ENCODE results near the gene TMEM69. TPM values are rescaled to one million over a fixed set of nuclear protein-coding genes. Genes with fewer than 3 reads are reported as not detected.

Gene TMEM69
- total and polyA plus RNA-seq, 2 of the 8 experiments (the other 6 are each of a cell fraction or from before 2014, with no cell fraction given) = 39.0 to 123 TPM

DNA sequence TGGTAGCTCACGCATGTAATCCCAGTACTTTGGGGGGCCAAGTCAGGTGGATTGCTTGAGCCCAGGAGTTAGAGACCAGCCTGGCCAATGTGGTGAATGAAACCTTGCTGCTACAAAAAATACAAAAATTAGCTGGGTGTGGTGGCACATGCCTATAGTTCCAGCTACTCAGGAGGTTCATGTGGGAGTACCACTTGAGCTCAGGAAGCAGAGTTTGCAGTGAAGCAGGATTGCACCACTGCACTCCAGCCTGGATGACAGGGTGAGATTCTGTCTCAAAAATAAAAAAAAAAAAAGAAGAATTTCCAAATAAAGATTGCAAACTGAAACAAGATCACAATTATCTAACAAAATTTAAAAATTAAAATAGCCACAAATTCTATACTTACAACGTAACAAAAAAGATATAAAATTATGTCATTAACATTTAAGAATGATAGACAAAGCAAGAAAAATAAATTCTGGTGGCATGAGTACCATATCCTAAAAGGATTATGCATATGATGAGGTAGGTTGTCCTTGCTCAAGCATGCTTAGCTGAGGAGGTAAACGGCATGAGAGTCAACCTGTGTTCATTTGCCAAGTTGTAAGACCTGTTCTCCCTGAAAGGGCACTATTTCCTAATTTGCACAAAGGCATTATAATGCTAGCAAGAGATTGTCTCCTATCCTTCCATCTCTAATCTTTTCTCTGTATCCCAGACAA lies 42.2 kb downstream of the TMEM69 start:
- Histone ChIP-seq H3K4me2 (ENCODE audit: insufficient read depth in 1 of 2, low read depth in 2 of 2, low read length in 2 of 2) (peak overlapping the region in 1 of 2 experiments; percentile 15; a peak in 1 of 4 replicates), H2BK12ac (ENCODE audit: low read depth, low read length) (no peak overlapping the region), H3K4ac (replicated peaks; ENCODE audit: insufficient read length, low read depth, low read length) (no peak overlapping the region), H2BK120ac (replicated peaks; ENCODE audit: low read depth, low read length) (no peak overlapping the region), H3K79me2 (ENCODE audit: control insufficient read depth in 1 of 2, insufficient read depth in 2 of 2, low read length in 2 of 2) (no peaks in the 10 kb centered on the region), H2AFZ (ENCODE audit: low read length) (no peak overlapping the region), H3K27me3 (replicated peaks in 1 of 4; ENCODE audit: control insufficient read depth in 3 of 4, extremely low read depth in 1 of 4, insufficient read depth in 3 of 4, low read length in 3 of 4) (no peaks in the 10 kb centered on the region), H3K9me3 (ENCODE audit: insufficient read depth in 2 of 2, low read depth in 1 of 2, low read length in 1 of 2) (no peaks in the 10 kb centered on the region), H3K36me3 (ENCODE audit: control insufficient read depth in 2 of 4, insufficient read depth in 4 of 4, low read length in 3 of 4) (no peaks in the 10 kb centered on the region), H2AK5ac (ENCODE audit: low read depth, low read length) (no peak overlapping the region), H3K56ac (replicated peaks; ENCODE audit: insufficient read length, low read depth, low read length) (no peak overlapping the region), H4K20me1 (replicated peaks in 1 of 2; ENCODE audit: control insufficient read depth in 1 of 2, insufficient read depth in 2 of 2, low read length in 2 of 2) (no peaks in the 10 kb centered on the region), H2BK15ac (ENCODE audit: low read length) (no peak overlapping the region), H3K27ac (ENCODE audit: low read depth, low read length) (no peak overlapping the region), H4K91ac (replicated peaks; ENCODE audit: insufficient read length, low read length) (no peak overlapping the region), H3K79me1 (ENCODE audit: low read depth, low read length) (no peaks in the 10 kb centered on the region), H4K5ac (ENCODE audit: insufficient read length, low read depth, low read length) (no peak overlapping the region), H3K23me2 (ENCODE audit: low read depth, low read length) (no peaks in the 10 kb centered on the region; the same call in 1 of the 2 replicates), H3K18ac (ENCODE audit: extremely low read depth, low read length) (no peak overlapping the region), H2BK5ac (ENCODE audit: low read depth, low read length) (no peak overlapping the region), H4K8ac (ENCODE audit: extremely low read depth, insufficient read depth, low read length) (no peak overlapping the region), H2BK20ac (ENCODE audit: low read length) (no peak overlapping the region), H3K14ac (ENCODE audit: insufficient read length) (no peak overlapping the region), H3K4me3 (ENCODE audit: extremely low read depth in 1 of 4, insufficient read depth in 2 of 4, low read depth in 3 of 4, low read length in 4 of 4) (no peak overlapping the region), H3K4me1 (replicated peaks in 1 of 4; ENCODE audit: control insufficient read depth in 3 of 4, insufficient read depth in 4 of 4, low read length in 3 of 4) (peaks cover 0 to 4% (median 3%) of the 10 kb centered on the region in 4 experiments; a peak in 3 of 7 replicates), H3K23ac (ENCODE audit: insufficient read length) (no peak overlapping the region), H3K9ac (replicated peaks in 1 of 4; ENCODE audit: extremely low read depth in 1 of 4, low read depth in 3 of 4, low read length in 3 of 4) (no peak overlapping the region)
- FAIRE-seq (no peak), DNase-seq (ENCODE audit: low read depth in 1 of 2, low spot score in 2 of 2) (no peak)
- CTCF ChIA-PET (ENCODE audit: partially characterized antibody) = no interaction called here
- 78 to 100% methylated on average over 1 to 3 of the region's 3 CpGs for WGBS, 2 experiments (ENCODE audit: extremely low coverage in 1 of 2, insufficient coverage in 1 of 2, insufficient read length in 1 of 2, insufficient replicate concordance in 2 of 2, low coverage in 1 of 2, low lambda C conversion rate in 2 of 2, missing lambda C conversion rate in 1 of 2)
- POLR2A ChIA-PET (ENCODE audit: partially characterized antibody) = interaction anchor here (1.2 kb wide), 1 partner anchor 43 kb away, joined by 3 read pairs; no protein-coding TSS in a partner anchor
- TF ChIP-seq E2F6 (IDR thresholded peaks at IDR 0.05) (no peak), HDAC6 (IDR thresholded peaks at IDR 0.05; ENCODE audit: low read depth, low read length) (no peak), NANOG (IDR thresholded peaks at IDR 0.05; ENCODE audit: insufficient read depth, low read depth, low read length, poor library complexity, severe bottlenecking) (no peak), ZNF274 (IDR thresholded peaks at IDR 0.05; ENCODE audit: borderline replicate concordance, extremely low read depth, low read length) (no peak), SUZ12 (IDR thresholded peaks at IDR 0.05; ENCODE audit: low read length) (no peak), HDAC2 (IDR thresholded peaks at IDR 0.05; ENCODE audit: borderline replicate concordance in 1 of 2, low read depth in 2 of 2, low read length in 2 of 2) (no peak), POU5F1 (IDR thresholded peaks at IDR 0.05; ENCODE audit: low read depth, low read length) (no peak), RAD21 (IDR thresholded peaks at IDR 0.05 in 1 of 2, conservative IDR thresholded peaks at IDR 0.05 in 1 of 2; ENCODE audit: low read depth in 2 of 2, low read length in 2 of 2) (no peak), TEAD4 (IDR thresholded peaks at IDR 0.05; ENCODE audit: low read depth, low read length) (no peak), SP2 (IDR thresholded peaks at IDR 0.05; ENCODE audit: low read length) (no peak), POLR2AphosphoS5 (IDR thresholded peaks at IDR 0.05; ENCODE audit: low read depth, low read length) (no peak), BACH1 (IDR thresholded peaks at IDR 0.05; ENCODE audit: low read length) (no peak)
